Measurements from ENCODE around the gene GOLGA8F.
"Not testable (repeated sequence)": the region's sequence is repeated elsewhere in the genome, so short reads cannot be mapped to it uniquely, and the experiment has no call there.

GOLGA8F gene

GRCh38 chr15:28378364-28378763, at the start of gene GOLGA8F:
TSS of gene GOLGA8F (plus strand) at chr15:28378664. CDS start at chr15:28378762, 98 bp downstream.
- DNase-seq (ENCODE audit: low read depth), result not testable (repeated sequence)

- not testable (repeated sequence) for DNase-seq (ENCODE audit: low read depth)
Observed at GRCh38 chr15:28357984-28358383, 20.5 kb upstream of the GOLGA8F start, which contains the start of gene GOLGA6L24. TSS of gene GOLGA6L24 (minus strand) at chr15:28358084. CDS start at chr15:28358023, 61 bp downstream.

- not testable (repeated sequence) for DNase-seq (ENCODE audit: low read depth)
Observed at GRCh38 chr15:28365502-28365901, 13.0 kb upstream of the GOLGA8F start.

GRCh38 chr15:28380053-28380452, 1.6 kb downstream of the GOLGA8F start:
- DNase-seq (ENCODE audit: low read depth), result not testable (repeated sequence)

- DNase-seq (ENCODE audit: low read depth), result not testable (repeated sequence)
Observed at GRCh38 chr15:28396022-28396421, 17.6 kb downstream of the GOLGA8F start.

GRCh38 chr15:28402774-28403435, 24.4 kb downstream of the GOLGA8F start:
- not testable (repeated sequence) for DNase-seq (ENCODE audit: low read depth)

- not testable (repeated sequence) for DNase-seq (ENCODE audit: low read depth)
Observed at GRCh38 chr15:28420470-28420869, 42.0 kb downstream of the GOLGA8F start.

GRCh38 chr15:28435594-28435993, 57.1 kb downstream of the GOLGA8F start:
- DNase-seq (ENCODE audit: low read depth), result not testable (repeated sequence)

All from activated T-helper 1 cell treated with Interleukin-2 at 50 U/mL for 16 hours (primary cell).